Measurements from ENCODE around the gene KCNIP1. TPM values are rescaled to one million over a fixed set of nuclear protein-coding genes. Genes with fewer than 3 reads are reported as not detected.

The KCNIP1 gene
- total and polyA plus RNA-seq, 9 of the 15 experiments (the other 6 are each of a cell fraction or from before 2014, with no cell fraction given) = not detected

GRCh38 chr5:170497311-170498038 is 6.3 kb upstream of the KCNIP1 start:
- intact Hi-C loops (cut with micrococcal nuclease) (no loop called here), in situ Hi-C loops (cut with MboI) (no loop called here)
- no peaks in the 10 kb centered on the region for H3K9me3 ChIP-seq (replicated peaks; ENCODE audit: control insufficient read depth, insufficient read depth, low read depth, low read length)
- 1% methylated on average over 13 of the region's 13 CpGs for WGBS (ENCODE audit: insufficient coverage, low coverage, missing lambda C conversion rate)
- FAIRE-seq (no peak), ATAC-seq (no peak), DNase-seq (ENCODE audit: extremely low read depth in 1 of 4, low spot score in 3 of 4) (no peak)
- TF ChIP-seq EGR1 (conservative IDR thresholded peaks at IDR 0.05) (peak; percentile 40), RBM25 (IDR thresholded peaks at IDR 0.05; ENCODE audit: low read depth, low read length, severe bottlenecking) (peak; percentile 56), MCM3 (IDR thresholded peaks at IDR 0.05) (no peak)
- H3K9me1 ChIP-seq (ENCODE audit: control insufficient read depth, insufficient read depth, low read length) = no peaks in the 10 kb centered on the region
- no peaks in the 10 kb centered on the region for H3K79me2 ChIP-seq (ENCODE audit: control insufficient read depth, insufficient read depth, low read length)
- H3K27me3 ChIP-seq (ENCODE audit: control insufficient read depth in 2 of 2, insufficient read depth in 2 of 2, low read length in 2 of 2) = peaks cover 0 to 19% of the 10 kb centered on the region in 2 experiments; a peak in 2 of 5 replicates
- no peak overlapping the region for H3K4me3 ChIP-seq
- no peak overlapping the region for H3K9ac ChIP-seq (ENCODE audit: insufficient read depth in 1 of 2, low read depth in 2 of 2, low read length in 2 of 2)
- H4K20me1 ChIP-seq (replicated peaks; ENCODE audit: control insufficient read depth, insufficient read depth, low read length) = no peaks in the 10 kb centered on the region; the same call in 1 of the 2 replicates
- no peak overlapping the region for H3K27ac ChIP-seq (ENCODE audit: extremely low read depth, low read depth, low read length)
- BruUV-seq (replicated peaks) = no TSS peak
- ChIA-PET POLR2A (interaction anchor here (1.1 kb wide), 1 partner anchor 39 kb away, joined by 5 read pairs; no protein-coding TSS in a partner anchor), CTCF (ENCODE audit: low intra/inter-chr PET ratio) (no interaction called here)
- no peak overlapping the region for H3K4me2 ChIP-seq (ENCODE audit: insufficient read depth, low read length)
- no peak overlapping the region for H2AFZ ChIP-seq (ENCODE audit: low read depth, low read length)
- H3K36me3 ChIP-seq (ENCODE audit: control insufficient read depth, insufficient read depth, low read length) = no peaks in the 10 kb centered on the region
- no peaks in the 10 kb centered on the region for H3K4me1 ChIP-seq (replicated peaks in 1 of 2; ENCODE audit: control insufficient read depth in 2 of 2, insufficient read depth in 2 of 2, low read length in 2 of 2)

- no TSS peak for BruUV-seq (replicated peaks)
- FAIRE-seq (no peak), DNase-seq (ENCODE audit: extremely low read depth in 1 of 4, low spot score in 3 of 4) (no peak), ATAC-seq (no peak)
- POLR2A ChIA-PET = no interaction called here
- Histone ChIP-seq H3K36me3 (ENCODE audit: control insufficient read depth, insufficient read depth, low read length) (no peaks in the 10 kb centered on the region), H3K4me1 (replicated peaks in 1 of 2; ENCODE audit: control insufficient read depth in 2 of 2, insufficient read depth in 2 of 2, low read length in 2 of 2) (no peaks in the 10 kb centered on the region; a peak in 1 of 5 replicates), H3K9me3 (replicated peaks; ENCODE audit: control insufficient read depth, insufficient read depth, low read depth, low read length) (no peaks in the 10 kb centered on the region), H3K79me2 (ENCODE audit: control insufficient read depth, insufficient read depth, low read length) (no peaks in the 10 kb centered on the region), H3K4me3 (no peak overlapping the region), H4K20me1 (replicated peaks; ENCODE audit: control insufficient read depth, insufficient read depth, low read length) (no peaks in the 10 kb centered on the region; the same call in 1 of the 2 replicates), H2AFZ (ENCODE audit: low read depth, low read length) (no peak overlapping the region), H3K9ac (ENCODE audit: insufficient read depth in 1 of 2, low read depth in 2 of 2, low read length in 2 of 2) (no peak overlapping the region), H3K4me2 (ENCODE audit: insufficient read depth, low read length) (no peak overlapping the region), H3K27ac (ENCODE audit: extremely low read depth, low read depth, low read length) (no peak overlapping the region), H3K27me3 (ENCODE audit: control insufficient read depth in 2 of 2, insufficient read depth in 2 of 2, low read length in 2 of 2) (peaks cover 0 to 24% of the 10 kb centered on the region in 2 experiments; a peak in 2 of 5 replicates), H3K9me1 (ENCODE audit: control insufficient read depth, insufficient read depth, low read length) (no peaks in the 10 kb centered on the region)
- CTCF ChIA-PET (ENCODE audit: low intra/inter-chr PET ratio) = no interaction called here
- TF ChIP-seq ZNF146 (CRISPR knock-in tag; IDR thresholded peaks at IDR 0.05; ENCODE audit: unreplicated experiment) (no peak), TOE1 (IDR thresholded peaks at IDR 0.05; ENCODE audit: borderline replicate concordance) (no peak), TOE1 (CRISPR knock-in tag; IDR thresholded peaks at IDR 0.05; ENCODE audit: borderline replicate concordance, low read depth) (no peak), SMAD3 (CRISPR knock-in tag; conservative IDR thresholded peaks at IDR 0.05) (no peak), SAFB (IDR thresholded peaks at IDR 0.05; ENCODE audit: borderline replicate concordance, low read depth, low read length) (no peak), YBX1 (IDR thresholded peaks at IDR 0.05) (no peak), HDAC1 (IDR thresholded peaks at IDR 0.05) (no peak), ZBTB7A (IDR thresholded peaks at IDR 0.05; ENCODE audit: borderline replicate concordance, control insufficient read depth, low read depth, low read length) (no peak), ZFP30 (CRISPR knock-in tag; IDR thresholded peaks at IDR 0.05; ENCODE audit: borderline replicate concordance) (no peak), MEIS2 (IDR thresholded peaks at IDR 0.05; ENCODE audit: partially characterized antibody) (no peak), ZNF77 (CRISPR knock-in tag; IDR thresholded peaks at IDR 0.05) (no peak)
- WGBS (ENCODE audit: insufficient coverage, low coverage, missing lambda C conversion rate) = 0% methylated on average over 5 of the region's 5 CpGs
- intact Hi-C loops (cut with micrococcal nuclease) = no loop called here
- in situ Hi-C loops (cut with MboI) = no loop called here
These were observed 4.9 kb upstream of the KCNIP1 start for GRCh38 chr5:170498811-170499351.
